ENCODE data around the gene RFX2. TPM values are rescaled to one million over a fixed set of nuclear protein-coding genes. Genes with fewer than 3 reads are reported as not detected.
"Not testable (repeated sequence)": the region's sequence is repeated elsewhere in the genome, so short reads cannot be mapped to it uniquely, and the experiment has no call there.

RFX2 gene
- total RNA-seq, 1 donor from 2014 or later, result 1.2 TPM

DNA sequence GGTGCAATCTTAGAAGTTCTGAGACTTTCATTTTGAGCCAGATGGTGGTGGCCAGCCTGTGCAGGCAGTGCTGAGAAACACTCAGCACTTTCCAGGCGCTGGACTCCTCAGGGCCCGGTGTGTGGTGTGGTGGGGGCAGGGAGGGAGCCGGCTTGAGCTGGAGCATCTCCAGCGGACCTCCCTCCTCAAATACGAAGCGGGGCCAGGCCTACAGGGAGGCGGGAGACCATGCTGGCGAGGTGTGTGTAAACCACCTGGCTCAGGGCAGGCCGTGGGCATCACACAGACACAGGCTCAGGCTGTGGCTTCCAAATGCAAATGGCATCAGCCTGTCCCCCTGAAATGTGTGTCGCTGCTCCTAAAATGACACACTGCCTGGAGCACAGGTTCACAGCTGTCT lies 99.1 kb downstream of the RFX2 start:
- TF ChIP-seq, protein P1, sequence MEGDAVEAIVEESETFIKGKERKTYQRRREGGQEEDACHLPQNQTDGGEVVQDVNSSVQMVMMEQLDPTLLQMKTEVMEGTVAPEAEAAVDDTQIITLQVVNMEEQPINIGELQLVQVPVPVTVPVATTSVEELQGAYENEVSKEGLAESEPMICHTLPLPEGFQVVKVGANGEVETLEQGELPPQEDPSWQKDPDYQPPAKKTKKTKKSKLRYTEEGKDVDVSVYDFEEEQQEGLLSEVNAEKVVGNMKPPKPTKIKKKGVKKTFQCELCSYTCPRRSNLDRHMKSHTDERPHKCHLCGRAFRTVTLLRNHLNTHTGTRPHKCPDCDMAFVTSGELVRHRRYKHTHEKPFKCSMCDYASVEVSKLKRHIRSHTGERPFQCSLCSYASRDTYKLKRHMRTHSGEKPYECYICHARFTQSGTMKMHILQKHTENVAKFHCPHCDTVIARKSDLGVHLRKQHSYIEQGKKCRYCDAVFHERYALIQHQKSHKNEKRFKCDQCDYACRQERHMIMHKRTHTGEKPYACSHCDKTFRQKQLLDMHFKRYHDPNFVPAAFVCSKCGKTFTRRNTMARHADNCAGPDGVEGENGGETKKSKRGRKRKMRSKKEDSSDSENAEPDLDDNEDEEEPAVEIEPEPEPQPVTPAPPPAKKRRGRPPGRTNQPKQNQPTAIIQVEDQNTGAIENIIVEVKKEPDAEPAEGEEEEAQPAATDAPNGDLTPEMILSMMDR (IDR thresholded peaks at IDR 0.05; ENCODE audit: unreplicated experiment), result no peak
- H3K27ac Mint-ChIP-seq (ENCODE audit: unreplicated experiment), result no peak overlapping the region
- peaks cover 5% of the 10 kb centered on the region for H3K27me3 Mint-ChIP-seq (ENCODE audit: unreplicated experiment)
- H3K9me3 Mint-ChIP-seq (ENCODE audit: unreplicated experiment), result no peaks in the 10 kb centered on the region
- no peaks in the 10 kb centered on the region for H3K4me1 Mint-ChIP-seq (ENCODE audit: unreplicated experiment)
- H3K4me3 Mint-ChIP-seq (ENCODE audit: unreplicated experiment), result no peak overlapping the region
- H3K36me3 Mint-ChIP-seq (ENCODE audit: low read depth, unreplicated experiment), result no peaks in the 10 kb centered on the region
- no peak for DNase-seq (ENCODE audit: low spot score)

DNA sequence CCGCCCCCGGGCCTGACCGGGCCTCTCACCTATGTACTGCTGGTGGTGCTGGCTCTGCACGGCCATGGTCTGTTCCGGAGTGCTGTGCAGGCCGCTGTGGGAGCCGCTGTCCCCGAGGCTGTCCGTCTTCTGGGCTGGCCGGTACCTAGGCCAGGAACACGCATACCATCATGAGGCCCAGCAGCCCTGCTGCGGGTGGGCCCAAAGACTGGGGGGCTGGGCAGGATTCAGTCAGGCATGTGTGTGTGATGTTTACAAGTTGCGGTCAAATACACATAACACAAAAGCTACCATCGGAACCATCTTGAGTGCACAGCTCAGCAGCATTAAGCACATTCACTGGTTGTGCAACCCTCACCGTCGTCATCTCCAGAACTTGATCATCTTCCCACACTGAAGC lies 100.2 kb downstream of the RFX2 start:
- H3K27ac Mint-ChIP-seq (ENCODE audit: unreplicated experiment), result no peak overlapping the region
- no peak for DNase-seq (ENCODE audit: low spot score)

DNA sequence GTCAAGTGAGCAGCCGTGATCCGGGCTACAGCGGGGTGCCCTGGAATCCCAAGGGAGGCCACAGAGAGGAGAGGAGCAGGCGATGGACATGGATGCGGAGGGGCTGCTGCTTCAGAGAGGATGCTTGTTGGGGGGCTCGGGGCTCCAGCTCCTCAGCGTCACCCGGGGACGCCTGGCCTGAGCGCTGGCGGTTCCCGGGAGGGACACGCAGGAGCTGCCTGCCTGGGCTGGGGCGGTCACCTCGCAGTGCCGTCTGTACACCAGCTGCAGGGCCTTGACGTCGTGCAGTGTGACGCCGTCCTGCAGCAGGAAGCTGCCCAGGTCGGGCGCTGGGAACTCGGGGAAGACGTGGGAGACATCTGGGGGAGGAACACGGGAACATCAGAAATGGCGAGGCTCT lies 102.4 kb downstream of the RFX2 start:
- H3K36me3 Mint-ChIP-seq (ENCODE audit: low read depth, unreplicated experiment), result no peaks in the 10 kb centered on the region
- no peak for DNase-seq (ENCODE audit: low spot score)
- peaks cover 5% of the 10 kb centered on the region for H3K27me3 Mint-ChIP-seq (ENCODE audit: unreplicated experiment)
- no peak overlapping the region for H3K27ac Mint-ChIP-seq (ENCODE audit: unreplicated experiment)
- no peak overlapping the region for H3K4me3 Mint-ChIP-seq (ENCODE audit: unreplicated experiment)
- no peaks in the 10 kb centered on the region for H3K9me3 Mint-ChIP-seq (ENCODE audit: unreplicated experiment)
- H3K4me1 Mint-ChIP-seq (ENCODE audit: unreplicated experiment), result no peaks in the 10 kb centered on the region
- TF ChIP-seq, protein P1 (IDR thresholded peaks at IDR 0.05; ENCODE audit: unreplicated experiment), result no peak

More for the DNA sequence above, 100.2 kb downstream of the RFX2 start:
- Mint-ChIP-seq H3K27me3 (ENCODE audit: unreplicated experiment) (peaks cover 5% of the 10 kb centered on the region), H3K4me3 (ENCODE audit: unreplicated experiment) (no peak overlapping the region), H3K4me1 (ENCODE audit: unreplicated experiment) (no peaks in the 10 kb centered on the region), H3K36me3 (ENCODE audit: low read depth, unreplicated experiment) (no peaks in the 10 kb centered on the region), H3K9me3 (ENCODE audit: unreplicated experiment) (no peaks in the 10 kb centered on the region)
- TF ChIP-seq, protein P1 (IDR thresholded peaks at IDR 0.05; ENCODE audit: unreplicated experiment), result no peak

DNA sequence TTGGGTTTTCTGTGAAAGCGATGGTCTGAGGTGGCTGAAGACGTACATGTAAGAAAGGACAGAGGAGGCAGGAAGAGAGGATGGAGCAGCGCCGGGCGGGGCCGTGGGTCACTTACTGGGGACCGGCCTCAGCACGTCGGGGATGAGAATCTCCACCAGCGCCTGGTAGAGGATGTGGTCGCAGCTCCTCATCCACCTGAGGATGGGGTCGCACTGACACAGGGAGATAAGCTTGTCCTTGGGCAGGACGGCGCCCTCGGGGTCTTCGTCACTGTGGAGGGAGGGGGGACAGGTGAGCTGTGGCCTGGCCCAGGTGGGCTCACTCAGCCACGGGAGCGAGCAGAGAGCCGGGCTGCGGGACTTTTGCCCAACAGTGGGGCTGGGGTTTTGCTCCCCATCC lies 103.4 kb downstream of the RFX2 start:
- H3K27ac Mint-ChIP-seq (ENCODE audit: unreplicated experiment), result no peak overlapping the region
- TF ChIP-seq, protein P1 (IDR thresholded peaks at IDR 0.05; ENCODE audit: unreplicated experiment), result no peak
- no peaks in the 10 kb centered on the region for H3K4me1 Mint-ChIP-seq (ENCODE audit: unreplicated experiment)
- H3K4me3 Mint-ChIP-seq (ENCODE audit: unreplicated experiment), result no peak overlapping the region
- DNase-seq (ENCODE audit: low spot score), result no peak
- H3K9me3 Mint-ChIP-seq (ENCODE audit: unreplicated experiment), result no peaks in the 10 kb centered on the region
- H3K36me3 Mint-ChIP-seq (ENCODE audit: low read depth, unreplicated experiment), result no peaks in the 10 kb centered on the region
- H3K27me3 Mint-ChIP-seq (ENCODE audit: unreplicated experiment), result peaks cover 4% of the 10 kb centered on the region

DNA sequence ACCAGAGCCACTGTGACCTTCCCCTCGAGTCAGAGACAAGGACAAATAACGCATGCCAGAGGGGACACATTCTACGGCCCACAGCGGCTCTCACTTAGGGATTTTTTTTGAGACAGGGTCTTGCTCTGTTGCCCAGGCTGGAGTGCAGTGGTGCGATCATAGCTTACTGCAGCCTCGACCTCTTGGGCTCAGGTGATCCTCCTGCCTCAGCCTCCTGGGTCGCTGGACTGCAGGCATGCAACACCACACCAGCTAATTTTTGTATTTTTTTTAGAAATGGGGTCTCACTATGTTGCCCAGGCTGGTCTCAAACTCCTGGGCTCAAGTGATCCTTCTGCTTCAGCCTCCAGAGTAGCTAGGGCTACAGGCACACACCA lies 104.2 kb downstream of the RFX2 start:
- H3K4me1 Mint-ChIP-seq (ENCODE audit: unreplicated experiment); H3K27ac Mint-ChIP-seq (ENCODE audit: unreplicated experiment); H3K36me3 Mint-ChIP-seq (ENCODE audit: low read depth, unreplicated experiment); H3K27me3 Mint-ChIP-seq (ENCODE audit: unreplicated experiment); H3K4me3 Mint-ChIP-seq (ENCODE audit: unreplicated experiment); H3K9me3 Mint-ChIP-seq (ENCODE audit: unreplicated experiment); DNase-seq (ENCODE audit: low spot score): not testable (repeated sequence)
